ENCODE measurements around the gene CACHD1. TPM values are rescaled to one million over a fixed set of nuclear protein-coding genes. Genes with fewer than 3 reads are reported as not detected.
"Not testable (repeated sequence)": the region's sequence is repeated elsewhere in the genome, so short reads cannot be mapped to it uniquely, and the experiment has no call there.

Gene CACHD1
- total RNA-seq, 1 donor from 2014 or later = 12.1 TPM

DNA sequence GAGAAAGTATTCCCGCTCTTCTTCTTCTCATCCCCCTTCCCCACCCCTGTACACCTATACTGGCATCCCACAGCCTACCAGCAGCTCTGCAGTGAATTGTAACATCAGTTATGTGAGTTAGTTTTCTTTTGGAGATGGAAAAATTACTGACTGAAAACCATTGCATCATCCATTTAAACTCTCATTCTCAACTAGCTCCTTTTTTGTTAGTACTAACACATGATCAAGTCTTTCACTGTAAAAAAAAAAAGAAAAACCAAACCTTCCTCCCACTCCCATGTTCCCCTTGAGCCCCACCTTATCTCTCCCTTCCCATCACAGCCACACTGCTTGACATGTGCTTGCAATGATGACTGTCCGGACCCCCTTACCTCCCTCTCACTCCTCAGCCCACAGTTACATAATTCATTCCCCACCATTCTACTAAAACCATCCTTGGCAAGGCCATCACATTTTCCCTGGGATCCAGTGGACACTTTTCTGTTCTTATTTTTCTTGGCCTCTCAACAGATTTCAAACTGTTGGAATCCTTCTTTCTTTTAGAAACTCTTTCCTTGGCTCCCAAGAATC, 251.7 kb downstream of the CACHD1 start:
- TF ChIP-seq CTCF (IDR thresholded peaks at IDR 0.05; ENCODE audit: insufficient read depth, low read length, poor library complexity, severe bottlenecking) = no peak
- no peak overlapping the region for H3K4me3 ChIP-seq (ENCODE audit: low read depth, low read length)
- no peaks in the 10 kb centered on the region for H3K36me3 ChIP-seq (ENCODE audit: control insufficient read depth, insufficient read depth, low read length)
- H3K27me3 ChIP-seq (ENCODE audit: control insufficient read depth, insufficient read depth, low read length) = no peaks in the 10 kb centered on the region
- no peak for DNase-seq (ENCODE audit: low read depth)

- no peaks in the 10 kb centered on the region for H3K27me3 ChIP-seq (ENCODE audit: control insufficient read depth, insufficient read depth, low read length)
- DNase-seq (ENCODE audit: low read depth) = no peak
- no peak for TF ChIP-seq CTCF (IDR thresholded peaks at IDR 0.05; ENCODE audit: insufficient read depth, low read length, poor library complexity, severe bottlenecking)
- H3K4me3 ChIP-seq (ENCODE audit: low read depth, low read length) = no peak overlapping the region
- no peaks in the 10 kb centered on the region for H3K36me3 ChIP-seq (ENCODE audit: control insufficient read depth, insufficient read depth, low read length)
Measured at GRCh38 chr1:64727861-64728260, 257.9 kb downstream of the CACHD1 start.

- TF ChIP-seq CTCF (IDR thresholded peaks at IDR 0.05; ENCODE audit: insufficient read depth, low read length, poor library complexity, severe bottlenecking) = no peak
- no peak for DNase-seq (ENCODE audit: low read depth)
- H3K4me3 ChIP-seq (ENCODE audit: low read depth, low read length) = no peak overlapping the region
- no peaks in the 10 kb centered on the region for H3K36me3 ChIP-seq (ENCODE audit: control insufficient read depth, insufficient read depth, low read length)
- no peaks in the 10 kb centered on the region for H3K27me3 ChIP-seq (ENCODE audit: control insufficient read depth, insufficient read depth, low read length)
Measured at GRCh38 chr1:64733581-64734286, 263.8 kb downstream of the CACHD1 start.

GRCh38 chr1:64734287-64734652, 264.3 kb downstream of the CACHD1 start:
- no peak for DNase-seq (ENCODE audit: low read depth)

GRCh38 chr1:64740687-64741086, 270.8 kb downstream of the CACHD1 start:
- H3K4me3 ChIP-seq (ENCODE audit: low read depth, low read length); DNase-seq (ENCODE audit: low read depth); H3K27me3 ChIP-seq (ENCODE audit: control insufficient read depth, insufficient read depth, low read length); H3K36me3 ChIP-seq (ENCODE audit: control insufficient read depth, insufficient read depth, low read length): not testable (repeated sequence)

More at GRCh38 chr1:64734287-64734652, 264.3 kb downstream of the CACHD1 start:
- no peaks in the 10 kb centered on the region for H3K36me3 ChIP-seq (ENCODE audit: control insufficient read depth, insufficient read depth, low read length)
- H3K4me3 ChIP-seq (ENCODE audit: low read depth, low read length) = no peak overlapping the region
- H3K27me3 ChIP-seq (ENCODE audit: control insufficient read depth, insufficient read depth, low read length) = no peaks in the 10 kb centered on the region
- no peak for TF ChIP-seq CTCF (IDR thresholded peaks at IDR 0.05; ENCODE audit: insufficient read depth, low read length, poor library complexity, severe bottlenecking)

Measured in kidney epithelial cell (primary cell).